HS-27A (cell line): Measurements from ENCODE around the gene SLC26A8.
A peak's percentile ranks its signal among the peaks of the same experiment; 100 is the strongest.
"Not testable (repeated sequence)": the region's sequence is repeated elsewhere in the genome, so short reads cannot be mapped to it uniquely, and the experiment has no call there.

Experiments
- DNase-seq: peaks from one replicate; pipeline ENCODE4 v3.0.0-alpha.2; 2012; ENCODE audit warnings: low read depth, missing footprints

SLC26A8 gene

GRCh38 chr6:35943390-35943789 is 81.1 kb downstream of the SLC26A8 start:
- DNase-seq, result no peak

GRCh38 chr6:35942355-35942754 is 82.1 kb downstream of the SLC26A8 start:
- DNase-seq, result no peak

GRCh38 chr6:35941170-35941569 is 83.3 kb downstream of the SLC26A8 start:
- not testable (repeated sequence) for DNase-seq

- not testable (repeated sequence) for DNase-seq
Observed at GRCh38 chr6:35940014-35940413, 84.4 kb downstream of the SLC26A8 start.

GRCh38 chr6:35939259-35939658 is 85.2 kb downstream of the SLC26A8 start:
- DNase-seq, result not testable (repeated sequence)

GRCh38 chr6:35936681-35937359 is 87.6 kb downstream of the SLC26A8 start:
- no peak for DNase-seq

- no peak for DNase-seq
Observed at GRCh38 chr6:35935469-35935868, 89.0 kb downstream of the SLC26A8 start.

- DNase-seq, result no peak
Observed at GRCh38 chr6:35933844-35934243, 90.6 kb downstream of the SLC26A8 start.

GRCh38 chr6:35931873-35932272 is 92.6 kb downstream of the SLC26A8 start:
- DNase-seq, result not testable (repeated sequence)

GRCh38 chr6:35931120-35931561 is 93.3 kb downstream of the SLC26A8 start:
- DNase-seq, result no peak

GRCh38 chr6:35929601-35930000 is 94.8 kb downstream of the SLC26A8 start:
- DNase-seq, result no peak

GRCh38 chr6:35926509-35927215 is 97.8 kb downstream of the SLC26A8 start:
- no peak for DNase-seq

- no peak for DNase-seq
Observed at GRCh38 chr6:35925961-35926360, 98.5 kb downstream of the SLC26A8 start.

- DNase-seq, result no peak
Observed at GRCh38 chr6:35924146-35924545, 100.3 kb downstream of the SLC26A8 start.

GRCh38 chr6:35922139-35922554 is 102.3 kb downstream of the SLC26A8 start:
- DNase-seq, result no peak

- DNase-seq, result peak; percentile 62
Observed at GRCh38 chr6:35920793-35921732, 103.4 kb downstream of the SLC26A8 start, which contains the start of gene SRPK1. TSS of gene SRPK1 (minus strand) at chr6:35921098. CDS start at chr6:35921056, 42 bp downstream.

GRCh38 chr6:35919827-35920751 is 104.4 kb downstream of the SLC26A8 start:
- no peak for DNase-seq

- no peak for DNase-seq
Observed at GRCh38 chr6:35919085-35919826, 105.2 kb downstream of the SLC26A8 start.

- DNase-seq, result not testable (repeated sequence)
Observed at GRCh38 chr6:35916893-35917292, 107.5 kb downstream of the SLC26A8 start.

- DNase-seq, result no peak
Observed at GRCh38 chr6:35916056-35916455, 108.4 kb downstream of the SLC26A8 start.
